SK-N-SH treated with all-trans-retinoic acid at 6 μM for 48 hours (cell line): ENCODE results near the gene CEP164.
A peak's percentile ranks its signal among the peaks of the same experiment; 100 is the strongest.

Experiments
- ATAC-seq: fragments of 200-7000 bp; cut with Tn5 transposase; 3 replicates; pipeline ENCODE4 v1.9.1; 2020; ENCODE audit warnings: mild to moderate bottlenecking, moderate library complexity
- ARNTL ChIP-seq: fragments of 450-650 bp; formaldehyde crosslinking; IDR thresholded peaks from 2 replicates; pipeline ENCODE4 v1.5.0; 2020; ENCODE audit warnings: low read depth, mild to moderate bottlenecking, moderate library complexity, borderline replicate concordance
- BACH2 ChIP-seq: fragments of 250-450 bp; sonication (Bioruptor Pico); IDR thresholded peaks from 2 replicates; pipeline ENCODE4 v1.9.0; 2021; ENCODE audit warnings: mild to moderate bottlenecking, borderline replicate concordance
- CSDC2 ChIP-seq: fragments of 250-450 bp; sonication (Bioruptor Pico); IDR thresholded peaks from 2 replicates; pipeline ENCODE4 v1.5.0; 2020; ENCODE audit warnings: mild to moderate bottlenecking, moderate library complexity
- ESRRG ChIP-seq: fragments of 250-450 bp; sonication (Bioruptor Pico); IDR thresholded peaks from 2 replicates; pipeline ENCODE4 v1.6.1; 2021; ENCODE audit warnings: mild to moderate bottlenecking
- GLIS3 ChIP-seq: fragments of 250-450 bp; sonication (Bioruptor Pico); IDR thresholded peaks from 2 replicates; pipeline ENCODE4 v1.5.0; 2020; ENCODE audit warnings: mild to moderate bottlenecking, moderate library complexity
- ISL1 ChIP-seq: fragments of 250-450 bp; sonication (Bioruptor Pico); IDR thresholded peaks from 2 replicates; pipeline ENCODE4 v2.1.2; 2022; ENCODE audit warnings: mild to moderate bottlenecking, moderate library complexity
- OSR1 ChIP-seq: fragments of 250-450 bp; sonication (Bioruptor Pico); IDR thresholded peaks from 2 replicates; pipeline ENCODE4 v1.8.0; 2022; ENCODE audit warnings: moderate library complexity, mild to moderate bottlenecking, inconsistent platforms
- PPARA ChIP-seq: fragments of 250-450 bp; sonication (Bioruptor Pico); IDR thresholded peaks from 2 replicates; pipeline ENCODE4 v1.5.0; 2020; ENCODE audit warnings: mild to moderate bottlenecking, borderline replicate concordance
- RARB ChIP-seq: fragments of 250-450 bp; sonication (Bioruptor Pico); IDR thresholded peaks from 2 replicates; pipeline ENCODE4 v1.8.0; 2021; ENCODE audit warnings: mild to moderate bottlenecking, moderate library complexity
- TCF4 ChIP-seq: fragments of 250-450 bp; sonication (Bioruptor Pico); IDR thresholded peaks from 2 replicates; pipeline ENCODE4 v1.8.0; 2021; ENCODE audit warnings: mild to moderate bottlenecking, moderate library complexity, borderline replicate concordance
- TOX ChIP-seq: fragments of 250-450 bp; sonication (Bioruptor Pico); IDR thresholded peaks from 2 replicates; pipeline ENCODE4 v1.8.0; 2021; ENCODE audit warnings: mild to moderate bottlenecking, moderate library complexity, borderline replicate concordance
- ZFP30 ChIP-seq: fragments of 450-650 bp; formaldehyde crosslinking; IDR thresholded peaks from 2 replicates; pipeline ENCODE4 v1.5.0; 2022; ENCODE audit warnings: mild to moderate bottlenecking, moderate library complexity
- ZNF565 ChIP-seq: fragments of 450-650 bp; formaldehyde crosslinking; conservative IDR thresholded peaks from 2 replicates; pipeline ENCODE4 v1.5.0; 2020; ENCODE audit warnings: low read depth, mild to moderate bottlenecking, moderate library complexity
- ZNF70 ChIP-seq: fragments of 450-650 bp; formaldehyde crosslinking; IDR thresholded peaks from 2 replicates; pipeline ENCODE4 v1.5.0; 2020; ENCODE audit warnings: mild to moderate bottlenecking, moderate library complexity
- ZNF8 ChIP-seq: fragments of 450-650 bp; formaldehyde crosslinking; IDR thresholded peaks from 2 replicates; pipeline ENCODE4 v1.5.0; 2020; ENCODE audit warnings: mild to moderate bottlenecking, moderate library complexity
- TF ChIP-seq, protein P1 (sequence below): fragments of 250-450 bp; sonication (Bioruptor Pico); IDR thresholded peaks from 2 replicates; pipeline ENCODE4 v1.8.0; 2020; ENCODE audit warnings: mild to moderate bottlenecking, moderate library complexity, borderline replicate concordance
- TF ChIP-seq, protein P2 (sequence below): fragments of 250-450 bp; sonication (Bioruptor Pico); IDR thresholded peaks from 2 replicates; pipeline ENCODE4 v1.5.1; 2021; ENCODE audit warnings: mild to moderate bottlenecking, moderate library complexity
- TF ChIP-seq, protein P3 (sequence below): fragments of 250-450 bp; sonication (Bioruptor Pico); IDR thresholded peaks from 2 replicates; pipeline ENCODE4 v1.5.0; 2020; ENCODE audit warnings: mild to moderate bottlenecking, moderate library complexity

The CEP164 gene

DNA sequence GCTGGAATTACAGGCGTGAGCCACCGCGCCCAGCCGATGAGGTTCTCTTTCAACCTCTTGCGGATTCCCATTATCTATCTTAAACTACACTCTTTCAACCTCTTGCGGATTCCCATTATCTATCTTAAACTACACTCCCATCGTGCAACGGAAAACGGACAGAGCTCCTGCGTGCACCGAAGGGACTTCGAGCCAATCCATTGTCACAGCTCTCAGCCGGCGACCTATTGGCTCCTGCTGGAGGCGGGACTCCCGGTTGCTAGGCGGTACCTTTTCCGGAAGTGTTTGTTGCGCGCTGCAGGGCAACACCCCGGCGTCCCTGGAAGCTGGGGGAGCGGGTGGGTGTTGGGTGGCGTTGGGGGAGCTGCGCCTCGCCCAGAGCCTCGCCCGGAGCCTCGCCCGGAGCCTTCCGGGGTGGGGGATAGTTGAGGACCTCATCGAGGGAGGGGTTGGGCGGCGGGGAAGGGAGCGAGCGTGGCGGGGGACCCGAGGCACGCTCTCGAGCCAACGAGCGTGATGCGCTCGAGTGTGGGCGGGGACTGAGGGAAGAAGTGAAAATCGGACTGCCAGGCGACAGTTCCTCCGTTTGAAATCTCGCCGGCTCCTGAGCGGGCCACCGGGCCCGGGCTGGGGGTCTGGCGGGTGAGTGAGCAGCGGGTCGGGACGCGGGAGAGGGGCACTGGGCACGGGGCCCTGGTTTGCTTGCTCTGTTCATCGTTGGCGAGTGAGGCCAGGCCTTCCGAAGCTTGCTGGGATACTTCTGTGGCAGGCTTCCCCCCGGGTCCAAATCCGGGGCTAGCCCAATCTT, at the start of gene CEP164:
Gene CEP164 (plus strand): TSS at position 288 of the 808 bp plus-strand sequence. CDS start 10,733 bp downstream, outside the sequence.
- no peak for TF ChIP-seq GLIS3 (CRISPR knock-in tag)
- TF ChIP-seq, protein P1, sequence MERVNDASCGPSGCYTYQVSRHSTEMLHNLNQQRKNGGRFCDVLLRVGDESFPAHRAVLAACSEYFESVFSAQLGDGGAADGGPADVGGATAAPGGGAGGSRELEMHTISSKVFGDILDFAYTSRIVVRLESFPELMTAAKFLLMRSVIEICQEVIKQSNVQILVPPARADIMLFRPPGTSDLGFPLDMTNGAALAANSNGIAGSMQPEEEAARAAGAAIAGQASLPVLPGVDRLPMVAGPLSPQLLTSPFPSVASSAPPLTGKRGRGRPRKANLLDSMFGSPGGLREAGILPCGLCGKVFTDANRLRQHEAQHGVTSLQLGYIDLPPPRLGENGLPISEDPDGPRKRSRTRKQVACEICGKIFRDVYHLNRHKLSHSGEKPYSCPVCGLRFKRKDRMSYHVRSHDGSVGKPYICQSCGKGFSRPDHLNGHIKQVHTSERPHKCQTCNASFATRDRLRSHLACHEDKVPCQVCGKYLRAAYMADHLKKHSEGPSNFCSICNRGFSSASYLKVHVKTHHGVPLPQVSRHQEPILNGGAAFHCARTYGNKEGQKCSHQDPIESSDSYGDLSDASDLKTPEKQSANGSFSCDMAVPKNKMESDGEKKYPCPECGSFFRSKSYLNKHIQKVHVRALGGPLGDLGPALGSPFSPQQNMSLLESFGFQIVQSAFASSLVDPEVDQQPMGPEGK (CRISPR knock-in tag), result peak; percentile 96
- ATAC-seq, result peak; percentile 96

DNA sequence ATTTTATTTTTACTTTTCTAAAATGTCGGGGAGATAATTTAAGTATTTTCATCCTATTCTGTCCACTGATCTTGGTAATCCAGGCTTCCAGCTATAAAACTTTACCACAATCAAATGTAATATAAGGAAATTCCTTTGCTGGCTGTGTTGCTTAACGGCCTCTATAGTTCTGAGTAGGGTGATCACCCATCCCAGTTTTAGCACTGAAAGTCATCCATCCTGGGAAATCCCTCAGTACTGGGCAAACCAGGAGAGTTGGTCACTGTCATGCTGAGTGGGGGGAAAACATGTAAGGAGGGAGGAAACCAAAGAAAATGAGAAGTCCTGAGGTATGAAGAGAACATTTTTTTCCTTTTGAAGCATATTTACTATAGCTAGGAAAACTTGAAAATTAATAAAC, 49.3 kb upstream of the CEP164 start:
- no peak for ATAC-seq
- TF ChIP-seq GLIS3 (CRISPR knock-in tag), result no peak
- TF ChIP-seq ZNF565 (CRISPR knock-in tag), result no peak
- TF ChIP-seq ARNTL (CRISPR knock-in tag), result no peak
- TF ChIP-seq ESRRG (CRISPR knock-in tag), result no peak

DNA sequence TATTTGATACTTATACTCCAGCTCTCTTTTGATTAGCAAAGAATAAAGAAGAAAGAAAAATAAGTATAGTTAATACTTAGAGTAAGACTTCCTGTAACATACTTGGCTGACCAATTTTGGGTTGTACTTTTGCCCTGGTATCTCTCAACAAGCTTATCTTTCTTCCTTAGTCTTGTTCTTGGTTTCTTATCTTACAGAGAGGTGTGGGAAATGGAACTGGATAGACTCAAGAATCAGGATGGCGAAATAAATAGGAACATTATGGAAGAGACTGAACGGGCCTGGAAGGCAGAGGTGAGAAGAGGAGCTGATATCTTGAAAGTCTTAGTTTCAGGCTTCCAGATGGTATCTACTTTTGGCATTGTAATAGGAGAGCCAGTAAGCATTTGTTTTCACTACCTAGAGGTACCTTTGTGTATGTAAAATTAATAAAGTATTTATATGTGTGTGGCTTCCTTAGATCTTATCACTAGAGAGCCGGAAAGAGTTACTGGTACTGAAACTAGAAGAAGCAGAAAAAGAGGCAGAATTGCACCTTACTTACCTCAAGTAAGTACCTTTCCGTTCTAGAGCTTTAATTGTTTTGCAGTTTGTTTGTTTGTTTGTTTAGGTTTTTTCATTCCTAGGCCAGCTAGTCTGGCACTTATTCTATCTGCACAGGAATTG, 47.8 kb upstream of the CEP164 start:
- ATAC-seq, result no peak

DNA sequence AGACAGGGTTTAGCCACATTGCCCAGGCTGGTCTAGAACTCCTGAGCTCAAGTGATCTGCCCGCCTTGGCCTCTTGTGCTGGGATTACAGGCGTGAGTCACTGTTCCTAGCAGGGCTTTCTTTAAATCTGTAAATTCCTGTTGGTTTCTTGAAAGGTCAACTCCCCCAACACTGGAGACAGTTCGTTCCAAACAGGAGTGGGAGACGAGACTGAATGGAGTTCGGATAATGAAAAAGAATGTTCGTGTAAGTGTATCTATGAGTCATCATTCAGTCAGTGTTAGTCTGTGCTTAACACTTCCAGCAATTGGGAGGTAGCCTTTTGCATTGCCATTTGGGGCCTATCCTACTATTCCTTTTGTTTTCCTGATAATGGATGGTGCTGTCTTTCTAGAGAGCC, 46.5 kb upstream of the CEP164 start:
- TF ChIP-seq, protein P1 (CRISPR knock-in tag), result 0 out of 2 replicates have a peak, but pooled peaks have one; percentile 14
- TF ChIP-seq ARNTL (CRISPR knock-in tag) (no peak), PPARA (CRISPR knock-in tag) (no peak), TOX (CRISPR knock-in tag) (peak; percentile 74; the same call in 1 of the 2 replicates), ZNF70 (CRISPR knock-in tag) (no peak)
- peak; percentile 95 for ATAC-seq

More for the DNA sequence above, 47.8 kb upstream of the CEP164 start:
- TF ChIP-seq GLIS3 (CRISPR knock-in tag), result no peak
- no peak for TF ChIP-seq ESRRG (CRISPR knock-in tag)
- no peak for TF ChIP-seq ZFP30 (CRISPR knock-in tag)
- no peak for TF ChIP-seq RARB
- no peak for TF ChIP-seq ISL1 (CRISPR knock-in tag)
- TF ChIP-seq CSDC2 (CRISPR knock-in tag), result no peak
- TF ChIP-seq, protein P2, sequence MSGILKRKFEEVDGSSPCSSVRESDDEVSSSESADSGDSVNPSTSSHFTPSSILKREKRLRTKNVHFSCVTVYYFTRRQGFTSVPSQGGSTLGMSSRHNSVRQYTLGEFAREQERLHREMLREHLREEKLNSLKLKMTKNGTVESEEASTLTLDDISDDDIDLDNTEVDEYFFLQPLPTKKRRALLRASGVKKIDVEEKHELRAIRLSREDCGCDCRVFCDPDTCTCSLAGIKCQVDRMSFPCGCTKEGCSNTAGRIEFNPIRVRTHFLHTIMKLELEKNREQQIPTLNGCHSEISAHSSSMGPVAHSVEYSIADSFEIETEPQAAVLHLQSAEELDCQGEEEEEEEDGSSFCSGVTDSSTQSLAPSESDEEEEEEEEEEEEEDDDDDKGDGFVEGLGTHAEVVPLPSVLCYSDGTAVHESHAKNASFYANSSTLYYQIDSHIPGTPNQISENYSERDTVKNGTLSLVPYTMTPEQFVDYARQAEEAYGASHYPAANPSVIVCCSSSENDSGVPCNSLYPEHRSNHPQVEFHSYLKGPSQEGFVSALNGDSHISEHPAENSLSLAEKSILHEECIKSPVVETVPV, result no peak
- TF ChIP-seq, protein P3, sequence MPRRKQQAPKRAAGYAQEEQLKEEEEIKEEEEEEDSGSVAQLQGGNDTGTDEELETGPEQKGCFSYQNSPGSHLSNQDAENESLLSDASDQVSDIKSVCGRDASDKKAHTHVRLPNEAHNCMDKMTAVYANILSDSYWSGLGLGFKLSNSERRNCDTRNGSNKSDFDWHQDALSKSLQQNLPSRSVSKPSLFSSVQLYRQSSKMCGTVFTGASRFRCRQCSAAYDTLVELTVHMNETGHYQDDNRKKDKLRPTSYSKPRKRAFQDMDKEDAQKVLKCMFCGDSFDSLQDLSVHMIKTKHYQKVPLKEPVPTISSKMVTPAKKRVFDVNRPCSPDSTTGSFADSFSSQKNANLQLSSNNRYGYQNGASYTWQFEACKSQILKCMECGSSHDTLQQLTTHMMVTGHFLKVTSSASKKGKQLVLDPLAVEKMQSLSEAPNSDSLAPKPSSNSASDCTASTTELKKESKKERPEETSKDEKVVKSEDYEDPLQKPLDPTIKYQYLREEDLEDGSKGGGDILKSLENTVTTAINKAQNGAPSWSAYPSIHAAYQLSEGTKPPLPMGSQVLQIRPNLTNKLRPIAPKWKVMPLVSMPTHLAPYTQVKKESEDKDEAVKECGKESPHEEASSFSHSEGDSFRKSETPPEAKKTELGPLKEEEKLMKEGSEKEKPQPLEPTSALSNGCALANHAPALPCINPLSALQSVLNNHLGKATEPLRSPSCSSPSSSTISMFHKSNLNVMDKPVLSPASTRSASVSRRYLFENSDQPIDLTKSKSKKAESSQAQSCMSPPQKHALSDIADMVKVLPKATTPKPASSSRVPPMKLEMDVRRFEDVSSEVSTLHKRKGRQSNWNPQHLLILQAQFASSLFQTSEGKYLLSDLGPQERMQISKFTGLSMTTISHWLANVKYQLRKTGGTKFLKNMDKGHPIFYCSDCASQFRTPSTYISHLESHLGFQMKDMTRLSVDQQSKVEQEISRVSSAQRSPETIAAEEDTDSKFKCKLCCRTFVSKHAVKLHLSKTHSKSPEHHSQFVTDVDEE, result no peak
- TF ChIP-seq ARNTL (CRISPR knock-in tag), result no peak
- TF ChIP-seq BACH2, result no peak
- no peak for TF ChIP-seq OSR1 (CRISPR knock-in tag)
- TF ChIP-seq, all 23 proteins: peak for 0

DNA sequence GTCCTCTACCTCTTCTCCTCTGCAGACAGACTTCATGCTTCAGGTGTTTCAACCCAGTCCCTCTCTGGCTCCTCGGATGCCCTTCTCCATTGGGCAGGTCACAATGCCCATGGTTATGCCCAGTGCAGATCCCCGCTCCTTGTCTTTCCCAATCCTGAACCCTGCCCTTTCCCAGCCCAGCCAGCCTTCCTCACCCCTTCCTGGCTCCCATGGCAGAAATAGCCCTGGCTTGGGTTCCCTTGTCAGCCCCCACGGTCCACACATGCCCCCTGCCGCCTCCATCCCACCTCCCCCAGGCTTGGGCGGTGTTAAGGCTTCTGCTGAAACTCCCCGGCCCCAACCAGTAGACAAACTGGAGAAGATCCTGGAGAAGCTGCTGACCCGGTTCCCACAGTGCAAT, 45.8 kb upstream of the CEP164 start:
- TF ChIP-seq ZNF8 (CRISPR knock-in tag) (no peak), ZNF70 (CRISPR knock-in tag) (no peak), TCF4 (CRISPR knock-in tag) (no peak)
- peak; percentile 5 for ATAC-seq
